ENCODE data around the gene PDE4D. TPM values are rescaled to one million over a fixed set of nuclear protein-coding genes. Genes with fewer than 3 reads are reported as not detected.

Gene PDE4D
- total and polyA plus RNA-seq, 2 of the 4 experiments (the other 2 are of a cell fraction) = 1.4 to 7.9 TPM

DNA sequence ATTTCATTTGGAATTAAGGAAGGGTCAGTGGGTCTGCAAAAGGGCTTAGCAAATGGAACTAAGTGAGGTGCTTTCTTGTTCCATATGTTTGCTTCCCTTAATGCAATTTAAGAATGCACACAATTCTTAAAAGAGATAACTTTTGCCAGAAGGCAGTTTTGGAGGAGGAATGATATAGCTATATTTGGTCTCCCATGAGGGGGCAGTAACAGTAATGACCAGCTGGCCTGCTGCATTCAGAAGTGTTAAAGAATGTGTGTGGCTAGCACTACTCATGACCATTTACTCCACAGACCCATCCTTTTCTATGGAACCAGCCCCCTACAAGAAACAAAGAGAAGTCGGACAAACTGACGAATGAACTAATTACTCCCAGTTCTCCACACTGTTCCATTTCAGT is 671.8 kb downstream of the PDE4D start:
- H3K27ac ChIP-seq (ENCODE audit: insufficient read depth, low read length) = no peak overlapping the region
- in situ Hi-C loops (cut with MboI; ENCODE audit: low sequenced_read_pairs) (no loop called here), dilution Hi-C loops (cut with HindIII; ENCODE audit: low sequenced_read_pairs, unreplicated experiment) (no loop called here), intact Hi-C loops (cut with micrococcal nuclease) (no loop called here)
- H3K9me3 ChIP-seq (ENCODE audit: control insufficient read depth, insufficient read depth, low read length) = no peaks in the 10 kb centered on the region
- H3K18ac ChIP-seq (ENCODE audit: low read depth, low read length) = no peak overlapping the region
- no peaks in the 10 kb centered on the region for H3K79me1 ChIP-seq (ENCODE audit: low read depth in 1 of 2, low read length in 2 of 2)
- DNase-seq = no peak
- H3K23ac ChIP-seq (ENCODE audit: low read depth, low read length) = no peak overlapping the region
- no peak overlapping the region for H3K56ac ChIP-seq (ENCODE audit: extremely low read depth, insufficient read depth, low read length)
- no peak overlapping the region for H3K14ac ChIP-seq (replicated peaks; ENCODE audit: low read depth, low read length)
- H2BK20ac ChIP-seq (ENCODE audit: low read depth, low read length) = no peak overlapping the region
- H3K9me1 ChIP-seq (ENCODE audit: insufficient read depth, low read length) = no peaks in the 10 kb centered on the region; the same call in 1 of the 2 replicates
- no peak overlapping the region for H4K5ac ChIP-seq (ENCODE audit: low read depth, low read length)
- H2AK9ac ChIP-seq (replicated peaks; ENCODE audit: low read depth, low read length, poor library complexity) = no peak overlapping the region
- no peak for TF ChIP-seq RAD21 (IDR thresholded peaks at IDR 0.05; ENCODE audit: low read length)
- no peak for TF ChIP-seq MXI1 (IDR thresholded peaks at IDR 0.05; ENCODE audit: borderline replicate concordance, low read depth, low read length)
- TF ChIP-seq POLR2A (IDR thresholded peaks at IDR 0.05; ENCODE audit: low read depth, low read length) = no peak
- no peak for TF ChIP-seq MAZ (IDR thresholded peaks at IDR 0.05; ENCODE audit: borderline replicate concordance, low read depth, low read length)
- TF ChIP-seq, protein P1, sequence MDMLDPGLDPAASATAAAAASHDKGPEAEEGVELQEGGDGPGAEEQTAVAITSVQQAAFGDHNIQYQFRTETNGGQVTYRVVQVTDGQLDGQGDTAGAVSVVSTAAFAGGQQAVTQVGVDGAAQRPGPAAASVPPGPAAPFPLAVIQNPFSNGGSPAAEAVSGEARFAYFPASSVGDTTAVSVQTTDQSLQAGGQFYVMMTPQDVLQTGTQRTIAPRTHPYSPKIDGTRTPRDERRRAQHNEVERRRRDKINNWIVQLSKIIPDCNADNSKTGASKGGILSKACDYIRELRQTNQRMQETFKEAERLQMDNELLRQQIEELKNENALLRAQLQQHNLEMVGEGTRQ (IDR thresholded peaks at IDR 0.05; ENCODE audit: low read depth, low read length) = no peak
- TF ChIP-seq FOS (IDR thresholded peaks at IDR 0.05; ENCODE audit: low read depth, low read length) = no peak
- TF ChIP-seq CEBPB (IDR thresholded peaks at IDR 0.05; ENCODE audit: low read depth, low read length) = no peak
- TF ChIP-seq BHLHE40 (IDR thresholded peaks at IDR 0.05; ENCODE audit: low read depth, low read length) = no peak
- TF ChIP-seq CHD1 (IDR thresholded peaks at IDR 0.05; ENCODE audit: low read depth, low read length) = no peak
- TF ChIP-seq MAFK (IDR thresholded peaks at IDR 0.05; ENCODE audit: low read depth, low read length) = no peak
- TF ChIP-seq, protein P2, sequence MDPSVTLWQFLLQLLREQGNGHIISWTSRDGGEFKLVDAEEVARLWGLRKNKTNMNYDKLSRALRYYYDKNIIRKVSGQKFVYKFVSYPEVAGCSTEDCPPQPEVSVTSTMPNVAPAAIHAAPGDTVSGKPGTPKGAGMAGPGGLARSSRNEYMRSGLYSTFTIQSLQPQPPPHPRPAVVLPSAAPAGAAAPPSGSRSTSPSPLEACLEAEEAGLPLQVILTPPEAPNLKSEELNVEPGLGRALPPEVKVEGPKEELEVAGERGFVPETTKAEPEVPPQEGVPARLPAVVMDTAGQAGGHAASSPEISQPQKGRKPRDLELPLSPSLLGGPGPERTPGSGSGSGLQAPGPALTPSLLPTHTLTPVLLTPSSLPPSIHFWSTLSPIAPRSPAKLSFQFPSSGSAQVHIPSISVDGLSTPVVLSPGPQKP (IDR thresholded peaks at IDR 0.05; ENCODE audit: borderline replicate concordance, low read depth, low read length) = no peak
- TF ChIP-seq NFE2L2 (IDR thresholded peaks at IDR 0.05; ENCODE audit: low read depth, low read length) = no peak
- H3K36me3 ChIP-seq (ENCODE audit: control insufficient read depth, insufficient read depth, low read length) = no peaks in the 10 kb centered on the region
- no peak overlapping the region for H3K4me3 ChIP-seq (ENCODE audit: insufficient read depth, low read depth, low read length)
- CTCF ChIA-PET = no interaction called here
- H2BK5ac ChIP-seq (ENCODE audit: low read depth, low read length, poor library complexity, severe bottlenecking) = no peak overlapping the region
- POLR2A ChIA-PET (ENCODE audit: unreplicated experiment) = no interaction called here
- no peak overlapping the region for H2BK120ac ChIP-seq (ENCODE audit: low read depth, low read length)
- H3K9ac ChIP-seq (ENCODE audit: low read depth, low read length) = no peak overlapping the region
- H3K4ac ChIP-seq (ENCODE audit: low read depth, low read length) = no peak overlapping the region
- BruUV-seq (replicated peaks) = no TSS peak
- no CpG with 5 or more reads among the region's 2 CpGs for WGBS, 2 experiments (ENCODE audit: extremely low coverage in 2 of 2, insufficient read length in 1 of 2)
- no peaks in the 10 kb centered on the region for H3K4me1 ChIP-seq (ENCODE audit: control insufficient read depth, insufficient read depth, low read length)
- no peak overlapping the region for H3K4me2 ChIP-seq (ENCODE audit: low read depth, low read length)
- no peak for ATAC-seq (ENCODE audit: low read depth)
- H3K27me3 ChIP-seq (ENCODE audit: control insufficient read depth, insufficient read depth, low read length) = no peaks in the 10 kb centered on the region; the same call in none of the 2 replicates
- no peak overlapping the region for H4K91ac ChIP-seq (ENCODE audit: insufficient read depth, low read depth, low read length)
- H2AK5ac ChIP-seq (ENCODE audit: low read depth, low read length) = no peak overlapping the region
- H2BK15ac ChIP-seq (ENCODE audit: low read depth, low read length) = no peak overlapping the region
- H4K20me1 ChIP-seq (ENCODE audit: insufficient read depth, low read length) = no peaks in the 10 kb centered on the region
- H2AFZ ChIP-seq (replicated peaks; ENCODE audit: low read length, poor library complexity) = no peak overlapping the region
- H4K8ac ChIP-seq (ENCODE audit: low read depth in 2 of 2, low read length in 2 of 2) = no peak overlapping the region

Measured in IMR-90 (cell line).